Stimulated activated CD4-positive, alpha-beta T cell treated with anti-CD3 and anti-CD28 coated beads, TNF-alpha, amount 100 ng/mL, for 1 hour (primary cell): ENCODE results near the gene PLCL1.
"Not testable (repeated sequence)": the region's sequence is repeated elsewhere in the genome, so short reads cannot be mapped to it uniquely, and the experiment has no call there.

ENCODE experiments used
- DNase-seq, 3 donors: peaks; one replicate each; pipeline ENCODE4 v3.0.0-alpha.2; 2020; ENCODE audit warnings: low read depth in 3 of 3, low spot score in 1 of 3

The PLCL1 gene

GRCh38 chr2:198164843-198165242 lies 360.4 kb downstream of the PLCL1 start:
- no peak for DNase-seq

DNA sequence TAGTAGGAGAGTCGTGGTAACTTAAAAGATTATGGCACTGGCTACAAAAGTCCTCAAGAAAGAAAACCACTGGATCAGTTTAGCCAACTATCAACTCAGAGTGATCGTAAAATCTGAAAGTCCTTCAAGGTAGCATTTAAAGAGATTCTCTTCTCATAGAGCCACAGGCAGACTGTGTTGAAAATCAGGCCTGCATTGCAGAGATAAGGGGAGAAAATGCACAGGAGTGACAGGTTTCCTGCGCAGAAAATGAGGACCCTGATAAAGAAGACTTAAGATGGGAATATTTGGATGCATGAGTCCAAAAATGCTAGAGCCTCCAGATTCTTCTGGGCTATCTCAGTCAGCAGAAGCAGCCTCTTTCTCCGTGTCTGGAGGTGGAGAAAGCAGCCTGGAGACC lies 360.9 kb downstream of the PLCL1 start:
- DNase-seq: no peak

DNA sequence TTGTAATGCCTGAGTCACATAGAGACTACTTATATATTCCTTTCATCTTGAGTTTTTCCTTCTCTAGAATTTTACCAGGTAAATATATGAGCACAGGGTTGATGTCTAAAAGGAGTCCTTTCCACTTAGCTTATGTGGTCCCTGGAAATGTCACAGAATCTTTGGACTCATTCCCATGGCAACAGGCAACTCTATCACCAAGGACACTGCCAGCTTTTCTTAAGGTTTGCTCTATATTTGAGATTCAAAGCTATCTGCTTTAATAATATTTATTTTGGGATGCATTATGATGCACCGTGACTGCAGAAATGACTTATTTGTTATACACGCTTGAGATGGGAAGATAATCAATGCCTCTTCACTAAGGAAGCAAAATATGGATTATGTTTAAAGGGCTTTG lies 363.0 kb downstream of the PLCL1 start:
- no peak for DNase-seq

- DNase-seq: no peak
These were observed 364.3 kb downstream of the PLCL1 start for GRCh38 chr2:198168651-198169050.

DNA sequence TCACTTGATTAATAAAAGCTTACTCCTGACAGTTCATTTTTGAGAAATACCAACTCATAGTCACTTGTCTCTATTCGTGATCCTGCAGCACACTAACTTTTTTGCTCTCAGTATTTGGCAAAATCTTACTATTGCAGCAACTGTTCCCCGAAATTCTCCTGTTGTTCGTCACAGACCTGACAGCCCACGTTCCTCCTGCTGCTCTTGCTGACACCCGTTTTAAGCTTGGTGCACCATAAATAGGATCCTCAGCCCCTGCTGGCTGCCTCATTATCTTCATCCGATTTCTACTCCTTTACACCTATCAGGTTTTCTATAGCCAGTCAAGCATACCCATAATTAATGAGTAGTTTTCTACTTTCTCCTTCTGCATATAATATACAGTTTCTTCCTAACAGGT lies 368.8 kb downstream of the PLCL1 start:
- DNase-seq: no peak

- no peak for DNase-seq
These were observed 369.5 kb downstream of the PLCL1 start for GRCh38 chr2:198173864-198174263.

GRCh38 chr2:198175271-198175670 lies 370.9 kb downstream of the PLCL1 start:
- no peak for DNase-seq

DNA sequence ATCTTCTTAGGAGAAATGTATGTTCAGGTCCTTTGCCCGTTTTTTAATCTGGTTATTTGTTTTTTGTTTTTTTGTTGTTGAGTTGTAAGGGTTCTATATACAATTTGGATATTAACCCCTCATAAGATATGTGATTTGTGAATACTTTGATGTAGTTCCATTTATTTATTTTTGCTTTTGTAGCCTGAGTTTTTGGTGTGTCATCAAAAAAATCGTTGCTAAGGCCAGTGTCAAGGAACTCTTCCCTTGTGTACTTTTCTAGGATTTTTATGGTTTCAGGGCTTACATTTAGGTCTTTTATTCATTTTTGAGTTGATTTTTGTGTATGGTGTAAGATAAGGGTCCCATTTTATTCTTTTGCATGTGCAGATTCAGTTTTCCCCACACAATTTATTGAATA lies 372.6 kb downstream of the PLCL1 start:
- DNase-seq: no peak

DNA sequence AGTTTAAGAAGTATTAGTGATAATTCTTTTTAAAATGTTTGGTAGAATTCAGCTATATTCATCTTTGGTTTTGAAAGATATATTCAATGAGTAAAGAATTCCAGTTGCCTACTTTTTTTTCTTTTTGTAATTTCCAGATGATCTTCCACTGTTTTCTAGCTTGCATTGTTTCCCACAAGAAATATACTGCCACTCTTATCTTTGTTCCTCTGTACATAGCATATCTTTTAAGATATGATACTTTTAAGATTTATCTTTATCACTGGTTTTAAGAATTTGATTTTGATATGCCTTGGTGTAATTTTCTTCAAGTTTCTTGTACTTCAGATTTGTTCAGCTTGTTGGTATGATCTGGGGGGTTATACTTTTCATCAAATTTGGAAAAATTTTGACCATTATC lies 374.4 kb downstream of the PLCL1 start:
- no peak for DNase-seq

GRCh38 chr2:198186257-198186656 lies 381.9 kb downstream of the PLCL1 start:
- DNase-seq: no peak

DNA sequence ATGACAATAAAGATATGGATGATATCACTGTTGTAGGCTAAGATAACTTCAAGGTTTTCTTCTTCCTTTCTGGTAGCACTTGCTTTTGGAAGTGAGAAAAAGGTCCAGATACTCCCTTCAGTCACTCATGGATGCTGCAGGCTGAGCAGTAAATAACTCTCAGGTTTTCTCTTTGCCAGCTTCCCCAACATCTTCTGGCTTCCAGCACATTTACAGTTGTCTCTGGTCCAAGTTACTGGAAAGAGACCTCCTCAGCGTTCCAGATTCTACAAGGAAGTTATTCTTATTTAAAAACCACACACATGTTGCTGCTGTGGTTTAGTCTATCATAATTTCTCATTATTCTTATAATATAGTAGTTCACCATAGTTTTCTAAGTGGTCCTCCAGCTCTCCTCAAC lies 383.4 kb downstream of the PLCL1 start:
- no peak for DNase-seq

DNA sequence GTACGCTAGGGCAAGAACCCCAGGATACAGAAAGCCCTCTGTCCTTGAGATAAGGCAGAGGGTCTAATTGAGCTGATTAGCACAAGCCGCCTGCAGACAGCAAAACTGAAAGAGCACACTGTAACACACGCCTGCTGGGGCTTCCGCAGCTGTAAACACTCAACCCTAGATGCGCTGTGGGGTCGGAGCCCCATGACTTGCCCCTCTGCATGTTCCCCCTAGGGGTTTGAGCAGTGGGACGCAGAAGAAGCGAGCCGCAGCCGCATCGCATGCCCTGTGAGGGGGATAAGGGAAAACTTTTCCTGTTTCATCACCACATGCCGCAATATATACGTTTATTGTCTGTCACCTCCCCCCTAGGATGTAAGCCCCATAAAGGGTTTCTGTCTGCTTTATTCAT lies 384.6 kb downstream of the PLCL1 start:
- DNase-seq: no peak

DNA sequence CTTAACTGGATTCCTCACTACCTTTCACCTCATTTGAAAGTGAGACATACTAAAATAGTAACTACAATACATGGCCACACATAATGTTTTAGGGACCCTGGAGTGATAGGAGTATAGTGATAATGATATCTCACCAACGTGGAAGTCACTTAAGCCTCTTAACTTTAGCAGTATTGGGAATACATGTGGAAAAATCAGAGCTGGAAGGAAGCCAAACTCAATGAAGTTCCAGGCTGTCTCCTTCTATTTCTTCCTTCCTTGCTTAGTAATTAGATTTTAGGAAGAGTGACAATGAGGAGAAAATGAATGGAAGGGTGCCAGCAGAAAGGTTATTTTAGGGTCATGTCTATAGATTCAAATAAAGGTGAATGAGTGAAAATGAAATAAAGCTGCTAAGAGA lies 387.3 kb downstream of the PLCL1 start:
- no peak for DNase-seq

DNA sequence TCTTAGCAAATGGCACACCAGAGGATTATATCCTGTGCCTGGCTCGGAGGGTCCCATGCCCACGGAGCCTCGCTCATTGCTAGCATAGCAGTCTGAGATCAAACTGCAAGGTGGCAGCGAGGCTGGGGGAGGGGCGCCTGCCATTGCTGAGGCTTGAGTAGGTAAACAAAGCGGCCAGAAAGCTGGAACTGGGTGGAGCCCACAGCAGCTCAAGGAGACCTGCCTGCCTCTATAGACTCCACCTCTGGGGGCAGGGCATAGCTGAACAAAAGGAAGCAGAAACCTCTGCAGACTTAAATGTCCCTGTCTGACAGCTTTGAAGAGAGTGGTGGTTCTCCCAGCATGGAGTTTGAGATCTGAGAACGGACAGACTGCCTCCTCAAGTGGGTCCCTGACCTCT lies 392.2 kb downstream of the PLCL1 start:
- DNase-seq: not testable (repeated sequence)
